T-cell (primary cell): Measurements from ENCODE around the gene KLRK1. TPM values are rescaled to one million over a fixed set of nuclear protein-coding genes. Genes with fewer than 3 reads are reported as not detected.
"Not testable (repeated sequence)": the region's sequence is repeated elsewhere in the genome, so short reads cannot be mapped to it uniquely, and the experiment has no call there.

ENCODE experiments used
- ATAC-seq, 4 experiments: fragments of 200-7000 bp in 3 of 4; fragments of 150-1000 bp in 1 of 4; cut with Tn5 transposase; replicated peaks in 1 of 4; 1 replicate in 3 of 4; 2 replicates in 1 of 4; pipeline ENCODE4 v1.10.0; 2021; ENCODE audit warnings: moderate library complexity in 3 of 4, mild to moderate bottlenecking in 2 of 4, moderate number of reproducible peaks in 1 of 4
- CTCF ChIA-PET, 2 donors: fragments of 300-600 bp; sonication (Branson Sonifier 250); formaldehyde crosslinking; loops; one replicate each; lab custom pipeline; 2022; ENCODE audit warnings: antibody characterized with exemption in 2 of 2; lab: Charles Lee
- POLR2A ChIA-PET, 2 donors: fragments of 300-600 bp; sonication (Branson Sonifier 250); formaldehyde crosslinking; loops; one replicate each; lab custom pipeline; 2022; ENCODE audit warnings: antibody characterized with exemption in 2 of 2; lab: Charles Lee
- DNase-seq, 35 experiments: peaks; one replicate each; pipeline versions ENCODE4 v3.0.0 to v3.0.0-alpha.2; 2013 to 2023
- H3K27ac ChIP-seq: one replicate; pipeline ENCODE4 v1.5.1; 2013; ENCODE audit warnings: low read length
- H3K27me3 ChIP-seq, 2 experiments: replicated peaks in 1 of 2; 1 replicate in 1 of 2; 2 replicates in 1 of 2; pipeline versions ENCODE4 v1.6.1 to v1.7.0; 2013; ENCODE audit warnings: low read length in 1 of 2, mixed read lengths in 1 of 2; ENCODE audit not compliant: control insufficient read depth in 2 of 2, insufficient read depth in 2 of 2; ENCODE audit errors: extremely low read depth in 1 of 2
- H3K36me3 ChIP-seq, 2 donors: 1 replicate in 1 of 2; 2 replicates in 1 of 2; pipeline versions ENCODE4 v1.6.1 to v1.7.0; 2013; ENCODE audit warnings: low read length in 1 of 2; ENCODE audit not compliant: control insufficient read depth in 2 of 2, insufficient read depth in 1 of 2; ENCODE audit errors: extremely low read depth in 1 of 2
- H3K4me1 ChIP-seq, 2 experiments: 1 replicate in 1 of 2; 2 replicates in 1 of 2; pipeline versions ENCODE4 v1.6.1 to v1.7.0; 2013; ENCODE audit warnings: low read length in 2 of 2, mixed read lengths in 1 of 2; ENCODE audit not compliant: insufficient read depth in 2 of 2, control insufficient read depth in 1 of 2; ENCODE audit errors: extremely low read depth in 1 of 2
- H3K4me3 ChIP-seq, 2 donors: 1 replicate in 1 of 2; 2 replicates in 1 of 2; pipeline versions ENCODE4 v1.5.1 to v1.7.0; 2013; ENCODE audit warnings: mild to moderate bottlenecking in 2 of 2, low read length in 1 of 2, moderate library complexity in 1 of 2; ENCODE audit not compliant: control insufficient read depth in 1 of 2; ENCODE audit errors: extremely low read depth in 1 of 2
- H3K9me3 ChIP-seq: 2 replicates; pipeline ENCODE4 v1.7.0; 2013
- H3K27ac Mint-ChIP-seq, 2 donors: one replicate each; pipeline ENCODE4 v1.8.0; 2020 to 2021; ENCODE audit warnings: mild to moderate bottlenecking in 2 of 2, mixed read lengths in 2 of 2
- H3K27me3 Mint-ChIP-seq, 2 donors: one replicate each; pipeline ENCODE4 v1.8.0; 2021 to 2022; ENCODE audit warnings: mixed read lengths in 2 of 2
- H3K36me3 Mint-ChIP-seq: one replicate; pipeline ENCODE4 v1.8.0; 2021; ENCODE audit warnings: mixed read lengths
- H3K4me1 Mint-ChIP-seq, 3 donors: one replicate each; pipeline ENCODE4 v1.8.0; 2020 to 2022; ENCODE audit warnings: mixed read lengths in 3 of 3, mild to moderate bottlenecking in 1 of 3
- H3K4me3 Mint-ChIP-seq, 3 donors: one replicate each; pipeline ENCODE4 v1.8.0; 2020 to 2022; ENCODE audit warnings: mild to moderate bottlenecking in 3 of 3, mixed read lengths in 3 of 3, moderate library complexity in 3 of 3
- H3K9me3 Mint-ChIP-seq, 3 donors: one replicate each; pipeline ENCODE4 v1.8.0; 2020 to 2022; ENCODE audit warnings: mixed read lengths in 3 of 3
- WGBS: methylation state at CpG from one replicate; pipeline ENCODE4 v1.1.5; 2013; ENCODE audit warnings: missing lambda C conversion rate; ENCODE audit not compliant: insufficient coverage; 5-methylcytosine and 5-hydroxymethylcytosine counted together
- total RNA-seq, 35 experiments: library from RNA in 6 of 35; stranded (reverse) in 6 of 35; fragments of 120-200 nt in 1 of 35; gene quantifications; one replicate each; pipeline versions ENCODE4 v1.2.1 to v1.2.4 and lab custom pipeline; 2013 to 2026

Gene KLRK1
- total RNA-seq, 5 donors from 2014 or later (not counting 1 experiment from before 2014, with no cell fraction given) = 74.5 to 162 (median 141) TPM

DNA sequence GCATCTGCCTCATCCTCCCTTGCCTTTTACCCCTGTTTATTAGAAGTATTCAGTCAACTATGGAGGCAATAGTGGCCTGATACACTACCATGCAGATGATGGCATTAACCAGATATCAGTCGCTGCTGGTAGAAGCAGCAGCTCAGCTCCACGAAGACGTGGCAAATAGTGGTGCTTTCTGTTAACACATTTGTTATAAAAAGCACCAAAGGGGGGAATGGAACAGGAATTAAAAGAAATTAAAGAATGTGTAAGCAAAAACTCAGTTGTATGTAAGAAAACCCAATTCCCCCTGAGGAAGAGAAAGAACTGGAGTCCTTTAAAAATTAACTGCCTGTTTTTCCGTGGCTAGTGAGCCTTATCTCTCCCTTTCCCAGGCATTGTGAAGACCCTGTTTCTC, 22.1 kb downstream of the KLRK1 start:
- not testable (repeated sequence) for H3K27me3 ChIP-seq, H3K9me3 Mint-ChIP-seq, DNase-seq, H3K9me3 ChIP-seq, H3K4me3 ChIP-seq, ATAC-seq, H3K27me3 Mint-ChIP-seq
- peaks cover 43 to 50% (median 44%) of the 10 kb centered on the region in 3 donors for H3K4me1 Mint-ChIP-seq
- CTCF ChIA-PET = interaction anchor here (0.9 to 1.8 kb wide), 4 partner anchors 11 to 195 kb away, joined by 3 to 10 read pairs (median 3); no protein-coding TSS in a partner anchor
- peak overlapping the region; percentile 78 to 85 for H3K27ac Mint-ChIP-seq
- peaks cover 0 to 12% of the 10 kb centered on the region in 2 donors for H3K36me3 ChIP-seq
- peaks cover 15% of the 10 kb centered on the region for H3K36me3 Mint-ChIP-seq
- H3K27ac ChIP-seq = peak overlapping the region; percentile 2
- no CpG with 5 or more reads among the region's 4 CpGs for WGBS
- H3K4me3 Mint-ChIP-seq = peak overlapping the region in 1 of 3 donors; percentile 49
- H3K4me1 ChIP-seq = peaks cover 25 to 53% of the 10 kb centered on the region in 2 experiments
- POLR2A ChIA-PET = interaction anchor here in 1 of 2 donors (0.6 kb wide), 1 partner anchor 614 kb away, joined by 5 read pairs; no protein-coding TSS in a partner anchor

DNA sequence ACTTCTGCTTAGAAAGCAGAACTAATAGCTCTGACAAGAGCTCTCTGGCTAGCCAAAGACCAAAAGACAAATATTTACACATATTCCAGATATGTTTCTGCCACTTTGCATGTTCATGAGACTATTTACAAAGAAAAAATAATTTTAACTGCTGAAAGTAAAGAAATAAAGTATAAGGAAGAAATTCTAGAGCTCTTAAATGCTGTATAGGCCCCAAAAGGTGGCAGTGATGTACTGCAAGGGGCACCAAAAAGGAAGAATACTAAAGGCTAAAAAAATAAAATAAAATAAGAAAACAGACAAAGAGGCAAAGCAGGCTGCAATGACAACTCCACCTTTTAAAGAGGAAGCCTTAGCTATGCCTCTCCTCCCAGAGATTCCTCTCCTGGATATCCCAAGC, 23.0 kb downstream of the KLRK1 start:
- Mint-ChIP-seq H3K27me3 (no peaks in the 10 kb centered on the region), H3K9me3 (peaks cover 0 to 5% (median 0%) of the 10 kb centered on the region in 3 donors), H3K4me1 (peaks cover 36 to 49% (median 42%) of the 10 kb centered on the region in 3 donors), H3K27ac (no peak overlapping the region), H3K4me3 (no peak overlapping the region), H3K36me3 (peaks cover 13% of the 10 kb centered on the region)
- ATAC-seq = peak in 1 of 4 experiments; percentile 27
- Histone ChIP-seq H3K36me3 (peaks cover 0 to 5% of the 10 kb centered on the region in 2 donors), H3K27ac (peak overlapping the region; percentile 78), H3K4me1 (peaks cover 22 to 49% of the 10 kb centered on the region in 2 experiments), H3K9me3 (no peaks in the 10 kb centered on the region), H3K4me3 (no peak overlapping the region), H3K27me3 (no peaks in the 10 kb centered on the region)
- peak in 3 of 35 experiments; percentile 12 to 57 (median 14) for DNase-seq
- CTCF ChIA-PET = interaction anchor here (0.6 to 2.1 kb wide), 12 partner anchors 10 to 1137 kb away, joined by 3 to 10 read pairs (median 4); no protein-coding TSS in a partner anchor
- POLR2A ChIA-PET = interaction anchor here (0.6 kb wide), 4 partner anchors 31 to 615 kb away, joined by 4 to 11 read pairs (median 4); no protein-coding TSS in a partner anchor

DNA sequence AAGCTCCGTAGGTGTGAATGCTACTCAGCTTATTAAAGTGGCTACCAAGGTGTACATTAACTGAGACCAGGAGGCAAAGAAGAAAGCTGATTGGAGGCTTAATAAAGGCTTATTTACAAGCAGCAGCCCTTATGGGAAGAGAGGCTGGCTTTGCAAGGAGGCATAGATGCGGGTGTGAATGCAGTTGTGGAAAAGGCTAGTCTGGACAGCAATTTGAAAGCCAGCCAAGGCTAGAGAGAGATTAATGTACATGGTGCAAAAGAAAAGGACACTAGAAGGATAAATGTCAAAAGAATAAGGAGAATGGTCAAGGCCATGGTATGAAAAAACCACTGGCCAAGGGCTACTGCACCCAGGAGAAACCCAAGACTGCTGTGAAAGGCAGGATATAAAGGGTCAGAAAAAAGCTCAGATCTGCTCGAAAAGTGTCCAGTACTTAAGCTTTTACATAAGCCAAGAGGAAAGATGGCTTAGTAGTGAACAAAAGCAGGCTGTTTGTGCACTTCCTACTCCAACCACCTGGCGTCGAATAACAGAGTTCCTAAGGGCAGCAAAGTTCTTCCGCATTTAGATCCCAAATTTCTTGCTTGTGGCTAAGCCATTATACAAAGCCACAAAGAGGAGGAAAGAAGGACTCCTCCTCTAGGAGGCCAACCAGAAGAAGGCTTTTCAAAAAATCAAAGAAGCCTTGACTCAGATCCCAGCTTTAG, 24.0 kb downstream of the KLRK1 start:
- POLR2A ChIA-PET = interaction anchor here (0.6 to 1.8 kb wide), 6 partner anchors 17 to 410 kb away, joined by 3 to 6 read pairs (median 4); partner anchors contain the start of gene MAGOHB (in 2 of the 2)
- Mint-ChIP-seq H3K4me3 (no peak overlapping the region), H3K36me3 (peaks cover 11% of the 10 kb centered on the region), H3K27ac (no peak overlapping the region), H3K27me3 (no peaks in the 10 kb centered on the region), H3K4me1 (peaks cover 35 to 51% (median 39%) of the 10 kb centered on the region in 3 donors), H3K9me3 (peaks cover 0 to 5% (median 0%) of the 10 kb centered on the region in 3 donors)
- Histone ChIP-seq H3K36me3 (peaks cover 0 to 5% of the 10 kb centered on the region in 2 donors), H3K9me3 (no peaks in the 10 kb centered on the region), H3K4me3 (peak overlapping the region; percentile 57 to 63), H3K27ac (peak overlapping the region; percentile 78), H3K4me1 (peaks cover 22 to 45% of the 10 kb centered on the region in 2 experiments), H3K27me3 (no peaks in the 10 kb centered on the region)
- CTCF ChIA-PET = interaction anchor here (0.5 to 2.1 kb wide), 9 partner anchors 29 to 265 kb away, joined by 3 to 10 read pairs (median 5); no protein-coding TSS in a partner anchor
- ATAC-seq (no peak), DNase-seq (no peak)
- WGBS = 84% methylated on average over 3 of the region's 6 CpGs

DNA sequence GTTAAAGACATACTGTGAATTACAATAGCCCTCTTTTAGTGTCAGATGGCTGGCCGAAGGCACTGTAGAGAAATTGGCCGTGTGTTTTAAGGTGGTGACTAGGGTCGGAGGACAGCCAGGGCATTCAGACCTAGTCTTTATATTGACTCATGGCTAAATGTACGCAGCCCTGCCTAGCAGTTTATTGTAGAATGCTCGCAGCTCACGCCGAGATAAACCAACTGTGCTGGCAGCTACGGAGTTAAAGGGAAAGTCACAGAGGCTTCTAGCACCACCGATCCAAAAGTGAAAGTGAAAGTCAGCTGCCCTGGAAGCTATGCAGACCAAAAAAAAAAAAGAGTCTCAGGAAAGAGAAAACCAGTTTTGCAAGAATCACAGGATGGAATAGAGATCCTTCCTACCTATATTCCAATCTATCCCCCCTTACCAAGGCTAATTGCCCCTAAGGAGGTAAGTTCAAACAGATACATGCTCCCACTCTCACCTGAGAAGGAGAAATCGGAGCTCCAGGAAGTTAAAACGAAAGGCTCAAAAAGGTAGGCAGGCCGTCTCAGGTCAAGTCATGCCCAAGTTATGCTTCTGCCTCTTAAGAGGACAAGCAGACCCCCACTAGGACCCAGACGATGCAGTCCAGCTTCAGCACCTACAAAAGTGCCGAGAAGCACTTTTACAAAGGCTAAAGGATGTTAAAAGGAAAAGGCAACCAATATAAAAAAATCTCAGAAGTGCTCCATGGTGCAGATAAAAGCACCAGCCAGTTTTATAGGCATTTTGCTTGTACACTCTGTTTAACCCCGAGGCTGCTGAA, 24.8 kb downstream of the KLRK1 start:
- POLR2A ChIA-PET = interaction anchor here (0.6 to 1.8 kb wide), 7 partner anchors 53 to 385 kb away, joined by 3 to 6 read pairs (median 4); partner anchors contain the start of gene MAGOHB (in 2 of the 2)
- ATAC-seq = peak; percentile 70 to 80 (median 74)
- no peaks in the 10 kb centered on the region for H3K9me3 ChIP-seq

DNA sequence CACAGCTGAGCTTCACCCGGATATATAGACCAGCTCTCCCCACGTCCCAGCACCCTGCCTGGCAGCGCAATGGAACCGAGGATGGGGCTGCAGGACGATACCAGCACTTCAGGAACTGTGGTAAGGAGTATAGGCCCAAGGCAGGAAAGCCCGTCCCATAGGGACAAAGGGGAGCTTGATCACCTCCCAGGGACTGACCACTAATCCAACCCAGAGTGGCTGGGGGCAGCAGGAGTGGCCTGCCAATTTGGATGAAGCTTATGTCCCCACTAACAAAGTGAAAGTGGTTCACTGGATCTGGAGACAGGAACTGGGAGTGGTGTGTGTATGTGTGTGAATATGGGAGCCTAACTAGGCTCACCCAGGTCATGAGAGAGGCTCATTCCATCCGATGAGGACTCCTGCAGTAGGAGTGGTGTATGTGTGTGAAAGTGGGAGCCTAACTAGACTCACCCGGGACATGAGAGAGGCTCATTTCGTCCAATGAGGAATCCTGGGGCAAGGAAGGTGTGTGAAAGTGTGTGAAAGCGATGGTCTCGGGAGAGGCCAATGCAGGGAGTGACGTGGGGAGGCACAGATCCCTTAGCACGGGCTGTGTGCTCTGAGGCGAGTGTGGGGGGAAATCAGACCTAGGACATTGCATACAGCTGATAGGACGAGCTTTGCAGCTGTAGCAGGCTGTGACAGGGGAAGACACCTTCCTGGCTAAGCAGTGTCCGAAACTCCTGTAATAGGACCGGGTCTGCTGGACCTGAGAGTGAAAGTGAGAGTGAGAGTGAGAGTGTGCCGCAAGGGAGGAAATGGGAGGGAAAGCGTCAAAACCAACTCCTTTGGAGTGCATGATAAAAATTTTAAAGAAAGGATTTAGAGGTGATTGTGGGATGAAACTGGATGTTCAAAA, 25.7 kb downstream of the KLRK1 start:
- 30% methylated on average over 16 of the region's 19 CpGs for WGBS
- Mint-ChIP-seq H3K27me3 (no peaks in the 10 kb centered on the region), H3K4me3 (no peak overlapping the region), H3K9me3 (peaks cover 0 to 5% (median 0%) of the 10 kb centered on the region in 3 donors), H3K4me1 (peaks cover 26 to 41% (median 36%) of the 10 kb centered on the region in 3 donors), H3K36me3 (peaks cover 10% of the 10 kb centered on the region), H3K27ac (no peak overlapping the region)
- H3K4me3 ChIP-seq = peak overlapping the region; percentile 63 to 86
- no peaks in the 10 kb centered on the region for H3K27me3 ChIP-seq
- POLR2A ChIA-PET = interaction anchor here (0.6 to 1.8 kb wide), 6 partner anchors 52 to 386 kb away, joined by 3 to 6 read pairs (median 4); partner anchors contain the start of gene MAGOHB (in 1 of the 2)
- ATAC-seq (peak; percentile 58 to 62 (median 59)), DNase-seq (peak in 6 of 35 experiments; percentile 29 to 59 (median 38))
- peaks cover 16 to 40% of the 10 kb centered on the region in 2 experiments for H3K4me1 ChIP-seq
- no peaks in the 10 kb centered on the region for H3K9me3 ChIP-seq
- CTCF ChIA-PET = interaction anchor here (0.6 to 0.9 kb wide), 5 partner anchors 27 to 284 kb away, joined by 3 to 5 read pairs (median 4); no protein-coding TSS in a partner anchor
- H3K36me3 ChIP-seq = peaks cover 0 to 5% of the 10 kb centered on the region in 2 donors
- H3K27ac ChIP-seq = peak overlapping the region; percentile 78

More for the DNA sequence above, 24.8 kb downstream of the KLRK1 start:
- Histone ChIP-seq H3K27me3 (no peaks in the 10 kb centered on the region), H3K36me3 (peaks cover 0 to 5% of the 10 kb centered on the region in 2 donors), H3K27ac (peak overlapping the region; percentile 78), H3K4me3 (peak overlapping the region; percentile 63 to 86), H3K4me1 (peaks cover 22 to 43% of the 10 kb centered on the region in 2 experiments)
- Mint-ChIP-seq H3K4me3 (no peak overlapping the region), H3K27ac (no peak overlapping the region), H3K4me1 (peaks cover 29 to 47% (median 38%) of the 10 kb centered on the region in 3 donors), H3K27me3 (no peaks in the 10 kb centered on the region), H3K9me3 (peaks cover 0 to 5% (median 0%) of the 10 kb centered on the region in 3 donors), H3K36me3 (peaks cover 10% of the 10 kb centered on the region)
- DNase-seq = peak; percentile 31 to 87 (median 59)
- CTCF ChIA-PET = interaction anchor here (0.5 to 2.1 kb wide), 9 partner anchors 26 to 283 kb away, joined by 3 to 7 read pairs (median 5); no protein-coding TSS in a partner anchor
- WGBS = 0% methylated on average over 10 of the region's 15 CpGs
